H1 (cell line): Measurements from ENCODE around the gene TMEM198. TPM values are rescaled to one million over a fixed set of nuclear protein-coding genes. Genes with fewer than 3 reads are reported as not detected.
A peak's percentile ranks its signal among the peaks of the same experiment; 100 is the strongest.

Experiments
- CTCF ChIA-PET: fragments of 300-600 bp; sonication (Branson Sonifier 250); formaldehyde crosslinking; loops from one replicate; lab custom pipeline; 2021; ENCODE audit not compliant: partially characterized antibody; lab: Charles Lee
- POLR2A ChIA-PET: fragments of 300-600 bp; sonication (Branson Sonifier 250); formaldehyde crosslinking; loops from one replicate; lab custom pipeline; 2021; ENCODE audit warnings: inconsistent platforms; ENCODE audit not compliant: partially characterized antibody; lab: Charles Lee
- DNase-seq, 2 experiments: peaks; one replicate each; pipeline versions ENCODE4 v3.0.0 to v3.0.0-alpha.2; 2010 to 2022; ENCODE audit warnings: low spot score in 2 of 2, low read depth in 1 of 2, mixed read lengths in 1 of 2
- FAIRE-seq: peaks from 2 replicates; lab custom pipeline; 2011; peaks lifted over from hg19 to GRCh38; lab: Jason Lieb, UNC
- H2AFZ ChIP-seq: 2 replicates; pipeline ENCODE4 v1.8.1; 2012; ENCODE audit warnings: low read length, inconsistent platforms
- H2AK5ac ChIP-seq: 2 replicates; pipeline ENCODE4 v1.6.1; 2013; ENCODE audit warnings: low read depth, low read length
- H2BK120ac ChIP-seq: replicated peaks from 2 replicates; pipeline ENCODE3; 2013; ENCODE audit warnings: low read depth, low read length, inconsistent platforms
- H2BK12ac ChIP-seq: 2 replicates; pipeline ENCODE4 v1.6.1; 2013; ENCODE audit warnings: low read depth, low read length
- H2BK15ac ChIP-seq: 2 replicates; pipeline ENCODE4 v1.6.1; 2013; ENCODE audit warnings: low read length
- H2BK20ac ChIP-seq: 2 replicates; pipeline ENCODE4 v1.6.1; 2013; ENCODE audit warnings: low read length
- H2BK5ac ChIP-seq: 2 replicates; pipeline ENCODE4 v1.6.1; 2013; ENCODE audit warnings: low read depth, low read length
- H3K14ac ChIP-seq: 2 replicates; pipeline ENCODE4 v1.6.1; 2013; ENCODE audit warnings: inconsistent platforms; ENCODE audit not compliant: insufficient read length
- H3K18ac ChIP-seq: 2 replicates; pipeline ENCODE4 v1.6.1; 2013; ENCODE audit warnings: low read length; ENCODE audit errors: extremely low read depth
- H3K23ac ChIP-seq: 2 replicates; pipeline ENCODE4 v1.6.1; 2013; ENCODE audit warnings: inconsistent platforms; ENCODE audit not compliant: insufficient read length
- H3K23me2 ChIP-seq: 2 replicates; pipeline ENCODE4 v1.6.1; 2013; ENCODE audit warnings: low read depth, low read length
- H3K27ac ChIP-seq: 2 replicates; pipeline ENCODE4 v1.6.1; 2011; ENCODE audit warnings: low read depth, low read length, inconsistent platforms
- H3K27me3 ChIP-seq, 4 experiments: replicated peaks in 1 of 4; 1 replicate in 1 of 4; 2 replicates in 3 of 4; pipeline versions ENCODE4 v1.6.1 to v1.8.1; 2011 to 2013; ENCODE audit warnings: low read length in 3 of 4, mild to moderate bottlenecking in 3 of 4, inconsistent platforms in 2 of 4, mixed read lengths in 2 of 4, moderate library complexity in 1 of 4; ENCODE audit not compliant: control insufficient read depth in 3 of 4, insufficient read depth in 3 of 4; ENCODE audit errors: extremely low read depth in 1 of 4
- H3K36me3 ChIP-seq, 4 experiments: 2 replicates each; pipeline versions ENCODE4 v1.6.1 to v1.8.1; 2011 to 2013; ENCODE audit warnings: mild to moderate bottlenecking in 4 of 4, low read length in 3 of 4, moderate library complexity in 2 of 4, control low read depth in 1 of 4, inconsistent platforms in 1 of 4; ENCODE audit not compliant: insufficient read depth in 4 of 4, control insufficient read depth in 2 of 4
- H3K4ac ChIP-seq: replicated peaks from 2 replicates; pipeline ENCODE3; 2013; ENCODE audit warnings: low read length, low read depth, mixed read lengths, inconsistent platforms; ENCODE audit not compliant: insufficient read length
- H3K4me1 ChIP-seq, 4 experiments: replicated peaks in 1 of 4; 1 replicate in 1 of 4; 2 replicates in 3 of 4; pipeline versions ENCODE4 v1.6.1 to v1.8.1; 2011 to 2013; ENCODE audit warnings: low read length in 3 of 4, inconsistent platforms in 2 of 4, mixed read lengths in 1 of 4; ENCODE audit not compliant: insufficient read depth in 4 of 4, control insufficient read depth in 3 of 4
- H3K4me2 ChIP-seq, 2 experiments: 2 replicates each; pipeline versions ENCODE4 v1.6.1 to v1.8.1; 2011 to 2013; ENCODE audit warnings: low read depth in 2 of 2, low read length in 2 of 2, control low read depth in 1 of 2, inconsistent platforms in 1 of 2, mild to moderate bottlenecking in 1 of 2; ENCODE audit not compliant: insufficient read depth in 1 of 2
- H3K4me3 ChIP-seq, 4 experiments: fragments of 200-600, 300-600 bp in 1 of 4; sonication (generic), shearing (Covaris generic), sonication (Bioruptor Twin) in 1 of 4; 2 replicates each; pipeline versions ENCODE4 v1.5.1 to v1.8.1; 2011 to 2016; ENCODE audit warnings: low read length in 4 of 4, low read depth in 3 of 4, control low read depth in 2 of 4, inconsistent platforms in 2 of 4, mild to moderate bottlenecking in 2 of 4, mixed read lengths in 1 of 4, moderate library complexity in 1 of 4; ENCODE audit not compliant: insufficient read depth in 2 of 4; ENCODE audit errors: extremely low read depth in 1 of 4
- H3K56ac ChIP-seq: replicated peaks from 2 replicates; pipeline ENCODE3; 2013; ENCODE audit warnings: low read depth, mild to moderate bottlenecking, mixed read lengths, low read length, inconsistent platforms; ENCODE audit not compliant: insufficient read length
- H3K79me1 ChIP-seq: 2 replicates; pipeline ENCODE4 v1.6.1; 2013; ENCODE audit warnings: low read depth, low read length, control low read depth
- H3K79me2 ChIP-seq, 2 experiments: 2 replicates each; pipeline versions ENCODE4 v1.6.1 to v1.8.1; 2012 to 2013; ENCODE audit warnings: low read length in 2 of 2, mild to moderate bottlenecking in 2 of 2, inconsistent platforms in 1 of 2; ENCODE audit not compliant: insufficient read depth in 2 of 2, control insufficient read depth in 1 of 2
- H3K9ac ChIP-seq, 4 experiments: replicated peaks in 1 of 4; 1 replicate in 1 of 4; 2 replicates in 3 of 4; pipeline versions ENCODE4 v1.6.1 to v1.8.1; 2011 to 2013; ENCODE audit warnings: low read depth in 3 of 4, low read length in 3 of 4, control low read depth in 2 of 4, mild to moderate bottlenecking in 2 of 4, moderate library complexity in 2 of 4, inconsistent platforms in 1 of 4; ENCODE audit errors: extremely low read depth in 1 of 4
- H3K9me3 ChIP-seq, 2 experiments: 2 replicates each; pipeline versions ENCODE4 v1.6.1 to v1.8.1; 2012 to 2013; ENCODE audit warnings: mild to moderate bottlenecking in 2 of 2, moderate library complexity in 2 of 2, control low read depth in 1 of 2, inconsistent platforms in 1 of 2, low read depth in 1 of 2, low read length in 1 of 2, mixed read lengths in 1 of 2; ENCODE audit not compliant: insufficient read depth in 2 of 2
- H4K20me1 ChIP-seq, 2 experiments: replicated peaks in 1 of 2; 2 replicates each; pipeline versions ENCODE3 to v1.8.1; 2011 to 2013; ENCODE audit warnings: inconsistent platforms in 2 of 2, low read length in 2 of 2, mild to moderate bottlenecking in 1 of 2; ENCODE audit not compliant: insufficient read depth in 2 of 2, control insufficient read depth in 1 of 2
- H4K5ac ChIP-seq: 2 replicates; pipeline ENCODE4 v1.6.1; 2013; ENCODE audit warnings: low read length, low read depth, mixed read lengths, inconsistent platforms; ENCODE audit not compliant: insufficient read length
- H4K8ac ChIP-seq: 2 replicates; pipeline ENCODE4 v1.8.0; 2013; ENCODE audit warnings: mild to moderate bottlenecking, moderate library complexity, low read length, inconsistent platforms; ENCODE audit not compliant: insufficient read depth; ENCODE audit errors: extremely low read depth
- H4K91ac ChIP-seq: replicated peaks from 2 replicates; pipeline ENCODE3; 2013; ENCODE audit warnings: low read length, mixed read lengths, inconsistent platforms; ENCODE audit not compliant: insufficient read length
- ATF3 ChIP-seq: IDR thresholded peaks from 2 replicates; pipeline ENCODE4 v1.6.1; 2011; ENCODE audit warnings: low read depth, mild to moderate bottlenecking, low read length; ENCODE audit not compliant: insufficient read depth
- KDM1A ChIP-seq: fragments of 200-600, 300-600 bp; sonication (generic); IDR thresholded peaks from 2 replicates; pipeline ENCODE4 v1.7.1; 2016; ENCODE audit warnings: mild to moderate bottlenecking, low read length, borderline replicate concordance
- POLR2A ChIP-seq, 2 experiments: IDR thresholded peaks; 1 replicate in 1 of 2; 2 replicates in 1 of 2; pipeline ENCODE4 v1.6.1; 2011; ENCODE audit warnings: low read depth in 2 of 2, low read length in 2 of 2, mild to moderate bottlenecking in 2 of 2; ENCODE audit errors: control extremely low read depth in 1 of 2
- POU5F1 ChIP-seq: IDR thresholded peaks from 2 replicates; pipeline ENCODE4 v1.6.1; 2011; ENCODE audit warnings: low read depth, mild to moderate bottlenecking, low read length, moderate library complexity
- RFX5 ChIP-seq: IDR thresholded peaks from 2 replicates; pipeline ENCODE4 v1.6.1; 2011; ENCODE audit warnings: low read depth, low read length, improper control_type of control experiment, borderline replicate concordance
- SIN3A ChIP-seq, 2 experiments: IDR thresholded peaks in 1 of 2; conservative IDR thresholded peaks in 1 of 2; 2 replicates each; pipeline ENCODE4 v1.6.1; 2011 to 2012; ENCODE audit warnings: low read length in 2 of 2, improper control_type of control experiment in 1 of 2, low read depth in 1 of 2, mild to moderate bottlenecking in 1 of 2
- SP1 ChIP-seq: IDR thresholded peaks from 2 replicates; pipeline ENCODE4 v1.6.1; 2011; ENCODE audit warnings: low read depth, low read length
- SRF ChIP-seq: IDR thresholded peaks from 2 replicates; pipeline ENCODE4 v1.6.1; 2011; ENCODE audit warnings: mild to moderate bottlenecking, low read depth, low read length, moderate library complexity
- TBP ChIP-seq: IDR thresholded peaks from 2 replicates; pipeline ENCODE4 v1.6.1; 2011; ENCODE audit warnings: low read depth, low read length, improper control_type of control experiment
- YY1 ChIP-seq: IDR thresholded peaks from 2 replicates; pipeline ENCODE4 v1.6.1; 2011; ENCODE audit warnings: low read depth, mild to moderate bottlenecking, low read length
- WGBS, 2 experiments: shearing (Covaris generic) in 1 of 2; methylation state at CpG; one replicate each; pipeline versions ENCODE4 v1.1.6 to v1.1.7; 2013 to 2015; ENCODE audit warnings: low lambda C conversion rate in 2 of 2, mixed read lengths in 2 of 2, inconsistent platforms in 1 of 2, low coverage in 1 of 2, missing lambda C conversion rate in 1 of 2; ENCODE audit not compliant: insufficient replicate concordance in 2 of 2, insufficient coverage in 1 of 2, insufficient read length in 1 of 2; ENCODE audit errors: extremely low coverage in 1 of 2, missing lambda C conversion rate in 1 of 2; 5-methylcytosine and 5-hydroxymethylcytosine counted together
- polyA plus RNA-seq, 7 experiments: library from polyadenylated mRNA; depleted of rRNA in 3 of 7; stranded (reverse) in 5 of 7; unstranded in 2 of 7; fragments of >200 nt in 5 of 7; fragments of 200-250 nt in 2 of 7; gene quantifications; 1 replicate in 5 of 7; 2 replicates in 1 of 7; 4 replicates in 1 of 7; pipeline versions ENCODE4 v1.2.1 to v1.2.3, GENCODE V29; 2011 to 2013; ENCODE audit warnings: missing spikeins in 2 of 7, mixed read lengths in 2 of 7
- total RNA-seq: library from RNA; stranded (reverse); fragmentation: NEBNext Ultra II Directional; extraction: Animal tissue kit (Norgen Biotek cat#: 25700); gene quantifications from 2 replicates; pipeline ENCODE4 v1.2.1, GENCODE V29; 2021

The TMEM198 gene
- total and polyA plus RNA-seq, 2 of the 8 experiments (the other 6 are each of a cell fraction or from before 2014, with no cell fraction given): 10.2 to 10.4 TPM

DNA sequence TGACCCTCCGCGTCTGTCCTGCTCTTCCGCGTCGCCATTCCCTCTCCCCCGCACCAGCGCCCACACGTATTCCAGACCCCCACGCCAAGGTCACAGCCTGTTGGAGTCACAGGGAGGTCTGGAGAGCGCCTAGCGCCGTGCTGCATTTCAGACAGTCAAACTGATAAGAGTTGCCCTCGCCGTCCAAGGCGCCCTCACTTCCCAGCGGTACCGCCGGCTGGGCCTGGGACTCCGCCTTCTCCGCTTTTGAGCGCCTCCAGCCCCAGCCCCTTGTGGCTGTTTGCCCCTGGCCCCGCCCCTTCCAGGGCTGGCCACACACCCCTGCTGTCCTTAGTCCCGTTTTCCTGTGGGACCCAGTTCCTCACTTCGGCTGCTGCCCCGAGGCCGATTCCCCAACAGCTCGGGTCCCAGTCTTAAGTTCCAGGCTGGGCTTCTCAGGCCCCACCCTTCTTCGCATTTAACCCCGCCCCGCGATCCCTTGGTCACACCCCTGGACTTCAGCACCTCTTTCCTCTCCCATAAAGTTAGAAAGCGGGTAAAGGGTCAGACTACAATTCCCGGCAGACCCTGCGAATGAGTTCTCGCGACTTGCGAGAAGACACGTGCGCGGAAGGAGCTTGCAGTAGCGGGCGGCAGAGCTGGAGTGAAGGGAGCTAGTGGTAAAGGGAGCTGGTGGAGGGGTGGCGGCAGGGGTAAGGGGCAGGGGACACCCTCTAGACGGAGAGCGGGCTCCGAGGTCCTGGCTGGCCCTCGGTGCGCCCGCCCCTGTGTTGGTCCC lies 45.4 kb upstream of the TMEM198 start, which contains the start of gene GMPPA:
TSS of gene GMPPA (plus strand) at position 612 of the 778 bp plus-strand sequence. CDS start 1,085 bp downstream, outside the sequence.
- H3K56ac ChIP-seq: peak within 1 kb of the TSS; percentile 1
- H3K79me1 ChIP-seq: no peaks in the 10 kb centered on the region; the same call in 1 of the 2 replicates
- ChIA-PET CTCF (interaction anchor here (0.8 to 113.1 kb wide), 7 partner anchors 9 to 144 kb away, joined by 3 to 7248 read pairs (median 5); partner anchors contain the start of genes ASIC4, CHPF, DES and GMPPA), POLR2A (interaction anchor here (0.9 to 19.9 kb wide), 14 partner anchors 8 to 195 kb away, joined by 3 to 216 read pairs (median 6); partner anchors contain the start of genes ASIC4, CHPF, STK11IP and TMEM198)
- H3K14ac ChIP-seq: no peak within 1 kb of the TSS
- H3K9me3 ChIP-seq: no peaks in the 10 kb centered on the region
- peaks cover 9 to 41% (median 21%) of the 10 kb centered on the region in 4 experiments for H3K4me1 ChIP-seq
- peaks cover 0 to 2% (median 0%) of the 10 kb centered on the region in 4 experiments; a peak in 1 of 8 replicates for H3K36me3 ChIP-seq
- peaks cover 20 to 40% (median 32%) of the 10 kb centered on the region in 4 experiments for H3K27me3 ChIP-seq
- peaks cover 24% of the 10 kb centered on the region for H3K23me2 ChIP-seq
- H3K27ac ChIP-seq: no peak within 1 kb of the TSS
- H2BK5ac ChIP-seq: peak within 1 kb of the TSS; percentile 66; the same call in 1 of the 2 replicates
- H3K18ac ChIP-seq: peak within 1 kb of the TSS; percentile 10; the same call in 1 of the 2 replicates
- H3K4me3 ChIP-seq: peak within 1 kb of the TSS; percentile 57 to 72 (median 65)
- peak within 1 kb of the TSS; percentile 74 for H2AFZ ChIP-seq
- peak within 1 kb of the TSS; percentile 81 for H4K91ac ChIP-seq
- peak within 1 kb of the TSS; percentile 86; the same call in 1 of the 2 replicates for H2BK12ac ChIP-seq
- H3K9ac ChIP-seq: peak within 1 kb of the TSS in 3 of 4 experiments; percentile 48 to 79 (median 50); a peak in 5 of 7 replicates
- H3K4me2 ChIP-seq: peak within 1 kb of the TSS; percentile 97 to 99
- peak within 1 kb of the TSS; percentile 43; the same call in 1 of the 2 replicates for H4K8ac ChIP-seq
- 2% methylated on average over 49 of the region's 49 CpGs; no CpG with 5 or more reads in 1 of the 2 experiments for WGBS, 2 experiments
- FAIRE-seq: peak; percentile 79
- H4K20me1 ChIP-seq: no peaks in the 10 kb centered on the region
- no peak within 1 kb of the TSS for H2BK15ac ChIP-seq
- DNase-seq: peak; percentile 95 to 97
- no peak within 1 kb of the TSS for H3K23ac ChIP-seq
- 0 out of 2 replicates have a peak within 1 kb of the TSS, but pooled peaks have one; percentile 13 for H2BK20ac ChIP-seq
- H3K4ac ChIP-seq: peak within 1 kb of the TSS; percentile 91
- H3K79me2 ChIP-seq: no peaks in the 10 kb centered on the region
- H4K5ac ChIP-seq: no peak within 1 kb of the TSS
- H2AK5ac ChIP-seq: peak within 1 kb of the TSS; percentile 46; the same call in 1 of the 2 replicates
- no peak within 1 kb of the TSS for H2BK120ac ChIP-seq
- TF ChIP-seq KDM1A: no peak
- peak; percentile 45; the same call in 1 of the 2 replicates for TF ChIP-seq TBP
- TF ChIP-seq SIN3A (conservative IDR thresholded peaks at IDR 0.05 in 1 of 2, IDR thresholded peaks at IDR 0.05 in 1 of 2; ENCODE audit: low read depth in 1 of 2, low read length in 2 of 2): peak; percentile 39 to 62; a peak in 1 of 4 replicates
- TF ChIP-seq RFX5: no peak
- no peak for TF ChIP-seq YY1
- no peak for TF ChIP-seq POU5F1
- TF ChIP-seq POLR2A (IDR thresholded peaks at IDR 0.05; ENCODE audit: control extremely low read depth in 1 of 2, low read depth in 2 of 2, low read length in 2 of 2): peak in 1 of 2 experiments; percentile 46; a peak in 1 of 3 replicates
- no peak for TF ChIP-seq ATF3
- 0 out of 2 replicates have a peak, but pooled peaks have one; percentile 4 for TF ChIP-seq SRF
- peak; percentile 38; the same call in 1 of the 2 replicates for TF ChIP-seq SP1
